ENCODE results near the gene PDILT.

- no peak for TF ChIP-seq SMAD3 (CRISPR knock-in tag; conservative IDR thresholded peaks at IDR 0.05)
- TF ChIP-seq MYC (IDR thresholded peaks at IDR 0.05; ENCODE audit: low read depth, low read length): no peak
- no peak for TF ChIP-seq MYC (CRISPR knock-in tag; IDR thresholded peaks at IDR 0.05; ENCODE audit: borderline replicate concordance, low read depth)
- TF ChIP-seq POLR2AphosphoS5 (IDR thresholded peaks at IDR 0.05; ENCODE audit: control insufficient read depth, insufficient read depth, low read depth, low read length): no peak
- TF ChIP-seq SMAD2 (IDR thresholded peaks at IDR 0.05; ENCODE audit: low read depth, low read length): no peak
- TF ChIP-seq TCF7 (IDR thresholded peaks at IDR 0.05; ENCODE audit: borderline replicate concordance): no peak
- TF ChIP-seq RCOR1 (IDR thresholded peaks at IDR 0.05; ENCODE audit: borderline replicate concordance in 1 of 2, low read depth in 2 of 2, low read length in 2 of 2): no peak
- TF ChIP-seq, protein P1, sequence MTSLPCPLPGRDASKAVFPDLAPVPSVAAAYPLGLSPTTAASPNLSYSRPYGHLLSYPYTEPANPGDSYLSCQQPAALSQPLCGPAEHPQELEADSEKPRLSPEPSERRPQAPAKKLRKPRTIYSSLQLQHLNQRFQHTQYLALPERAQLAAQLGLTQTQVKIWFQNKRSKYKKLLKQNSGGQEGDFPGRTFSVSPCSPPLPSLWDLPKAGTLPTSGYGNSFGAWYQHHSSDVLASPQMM (CRISPR knock-in tag; IDR thresholded peaks at IDR 0.05): no peak
- no peak for TF ChIP-seq ATF1 (CRISPR knock-in tag; IDR thresholded peaks at IDR 0.05)
- no peak for TF ChIP-seq ATF1 (tag; IDR thresholded peaks at IDR 0.05)
Observed at GRCh38 chr16:20314575-20314974, 90.0 kb downstream of the PDILT start.
